HepG2 (cell line): ENCODE data around the gene PAQR5. TPM values are rescaled to one million over a fixed set of nuclear protein-coding genes. Genes with fewer than 3 reads are reported as not detected.
A peak's percentile ranks its signal among the peaks of the same experiment; 100 is the strongest.

Source experiments
- ARID5B ChIP-seq: IDR thresholded peaks from 2 replicates; pipeline ENCODE4 v1.4.0; 2020; ENCODE audit warnings: mild to moderate bottlenecking, missing genetic modification reagents
- CCAR2 ChIP-seq: fragments of 200-400 bp; formaldehyde crosslinking; optimal IDR thresholded peaks from 2 replicates; pipeline ENCODE3; 2018; ENCODE audit warnings: low read depth, mild to moderate bottlenecking, low read length, moderate library complexity
- CREB1 ChIP-seq, 2 experiments: fragments of 450-650 bp in 1 of 2; IDR thresholded peaks; 2 replicates each; pipeline ENCODE4 v1.6.1; 2016 to 2017; ENCODE audit warnings: control low read depth in 1 of 2, mild to moderate bottlenecking in 1 of 2, missing compliant biosample characterization in 1 of 2, missing genetic modification characterization in 1 of 2
- EEA1 ChIP-seq: sonication (generic); formaldehyde crosslinking; IDR thresholded peaks from 2 replicates; pipeline ENCODE4 v1.5.1; 2020; ENCODE audit warnings: mild to moderate bottlenecking, missing genetic modification reagents, borderline replicate concordance
- ELF3 ChIP-seq: IDR thresholded peaks from 2 replicates; pipeline ENCODE4 v1.6.1; 2016; ENCODE audit warnings: missing genetic modification reagents, missing compliant biosample characterization
- FOXK1 ChIP-seq: sonication (generic); formaldehyde crosslinking; IDR thresholded peaks from 2 replicates; pipeline ENCODE4 v1.4.0; 2020; ENCODE audit warnings: low read depth, missing genetic modification reagents, borderline replicate concordance
- KAT2B ChIP-seq: fragments of 150-350 bp; IDR thresholded peaks from 2 replicates; pipeline ENCODE4 v1.6.1; 2014; ENCODE audit warnings: low read depth, low read length, borderline replicate concordance
- MEIS1 ChIP-seq: sonication (generic); formaldehyde crosslinking; IDR thresholded peaks from 2 replicates; pipeline ENCODE4 v1.9.0; 2021; ENCODE audit warnings: mild to moderate bottlenecking, missing genetic modification reagents, moderate library complexity, borderline replicate concordance
- NR3C1 ChIP-seq: sonication (generic); formaldehyde crosslinking; IDR thresholded peaks from 2 replicates; pipeline ENCODE4 v1.4.0; 2020; ENCODE audit warnings: missing genetic modification reagents
- POLR2AphosphoS5 ChIP-seq: IDR thresholded peaks from 2 replicates; pipeline ENCODE4 v1.6.1; 2012; ENCODE audit warnings: low read depth, low read length
- SIX4 ChIP-seq: sonication (generic); formaldehyde crosslinking; IDR thresholded peaks from 2 replicates; pipeline ENCODE4 v1.4.0; 2020; ENCODE audit warnings: missing genetic modification reagents
- TEAD3 ChIP-seq: optimal IDR thresholded peaks from 2 replicates; pipeline ENCODE3; 2016; ENCODE audit warnings: borderline replicate concordance
- ZKSCAN8 ChIP-seq: IDR thresholded peaks from 2 replicates; pipeline ENCODE4 v1.6.1; 2016; ENCODE audit warnings: borderline replicate concordance, missing genetic modification reagents, missing compliant biosample characterization
- ZNF10 ChIP-seq: sonication (generic); formaldehyde crosslinking; IDR thresholded peaks from 2 replicates; pipeline ENCODE4 v1.4.0; 2020; ENCODE audit warnings: mild to moderate bottlenecking, low read depth, missing genetic modification reagents, borderline replicate concordance
- ZNF235 ChIP-seq: sonication (generic); formaldehyde crosslinking; IDR thresholded peaks from 2 replicates; pipeline ENCODE4 v1.8.1; 2023; ENCODE audit warnings: mild to moderate bottlenecking, missing genetic modification reagents, borderline replicate concordance
- ZNF619 ChIP-seq: sonication (generic); formaldehyde crosslinking; IDR thresholded peaks from 2 replicates; pipeline ENCODE4 v1.4.0; 2020; ENCODE audit warnings: mild to moderate bottlenecking, missing genetic modification reagents
- ZNF660 ChIP-seq: sonication (generic); formaldehyde crosslinking; IDR thresholded peaks from 2 replicates; pipeline ENCODE4 v1.5.1; 2020; ENCODE audit warnings: mild to moderate bottlenecking, low read depth, missing genetic modification reagents, borderline replicate concordance
- polyA plus RNA-seq, 8 experiments: library from polyadenylated mRNA; depleted of rRNA in 3 of 8; stranded (reverse) in 7 of 8; unstranded in 1 of 8; fragments of >200 nt; fragmentation: Illumina TruSeq in 4 of 8; extraction: Trizol in 4 of 8; gene quantifications; 2 replicates each; pipeline versions ENCODE4 v1.2.1 to v1.2.3, GENCODE V29; 2011 to 2016; ENCODE audit warnings: low read depth in 4 of 8, missing spikeins in 1 of 8, mixed read lengths in 1 of 8; ENCODE audit not compliant: insufficient read depth in 1 of 8
- total RNA-seq, 5 experiments: library from RNA; depleted of rRNA; stranded (reverse); fragments of >200 nt; fragmentation: Illumina TruSeq; extraction: Trizol; gene quantifications; 2 replicates each; pipeline ENCODE4 v1.2.3, GENCODE V29; 2016; ENCODE audit warnings: low read depth in 1 of 5
- TF ChIP-seq, protein P1 (sequence below), 2 experiments: sonication (generic) in 1 of 2; formaldehyde crosslinking in 1 of 2; IDR thresholded peaks; 2 replicates each; pipeline versions ENCODE4 v1.4.0 to v1.6.1; 2018 to 2020; ENCODE audit warnings: missing genetic modification reagents in 2 of 2, borderline replicate concordance in 1 of 2, low read depth in 1 of 2, mild to moderate bottlenecking in 1 of 2, missing biosample characterization in 1 of 2
- TF ChIP-seq, protein P2 (sequence below), 2 experiments: IDR thresholded peaks; 2 replicates each; pipeline ENCODE4 v1.6.1; 2011 to 2012; ENCODE audit warnings: low read length in 2 of 2, borderline replicate concordance in 1 of 2, low read depth in 1 of 2, mild to moderate bottlenecking in 1 of 2, moderate library complexity in 1 of 2

The PAQR5 gene
- total and polyA plus RNA-seq, 2 of the 13 experiments (the other 11 are each of a cell fraction or from before 2014, with no cell fraction given): 0.53 to 1.3 TPM

DNA sequence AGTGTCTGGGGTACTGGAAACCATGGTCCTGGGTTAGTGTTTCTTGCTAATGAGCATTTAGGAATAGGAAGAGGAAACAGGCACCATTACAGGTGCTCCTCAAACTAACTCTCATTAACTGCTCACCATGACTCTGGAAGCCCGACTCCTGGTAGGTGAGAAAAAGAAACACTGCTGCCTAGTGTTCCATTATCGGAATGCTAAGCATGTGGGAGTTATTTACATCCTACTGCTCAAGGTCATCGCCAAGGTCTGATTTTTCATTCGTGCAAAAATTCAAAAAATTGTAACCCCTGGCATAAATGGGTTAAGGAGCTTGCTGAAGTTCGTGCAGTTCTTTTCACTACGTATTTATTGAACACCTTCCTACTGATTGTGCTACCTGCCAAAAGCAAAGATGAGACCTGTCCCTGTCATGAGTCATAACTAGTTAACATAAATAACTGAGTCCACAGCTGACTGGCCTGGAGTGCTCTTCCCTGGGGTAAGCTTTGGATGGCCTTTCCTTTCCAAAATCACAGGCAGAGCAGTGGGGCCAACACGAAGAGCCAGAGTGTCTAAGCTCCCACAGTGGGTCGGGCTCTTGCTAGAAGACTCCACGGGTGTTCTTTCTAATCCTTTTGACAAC is 22.7 kb upstream of the PAQR5 start (continued):
- TF ChIP-seq, protein P1, sequence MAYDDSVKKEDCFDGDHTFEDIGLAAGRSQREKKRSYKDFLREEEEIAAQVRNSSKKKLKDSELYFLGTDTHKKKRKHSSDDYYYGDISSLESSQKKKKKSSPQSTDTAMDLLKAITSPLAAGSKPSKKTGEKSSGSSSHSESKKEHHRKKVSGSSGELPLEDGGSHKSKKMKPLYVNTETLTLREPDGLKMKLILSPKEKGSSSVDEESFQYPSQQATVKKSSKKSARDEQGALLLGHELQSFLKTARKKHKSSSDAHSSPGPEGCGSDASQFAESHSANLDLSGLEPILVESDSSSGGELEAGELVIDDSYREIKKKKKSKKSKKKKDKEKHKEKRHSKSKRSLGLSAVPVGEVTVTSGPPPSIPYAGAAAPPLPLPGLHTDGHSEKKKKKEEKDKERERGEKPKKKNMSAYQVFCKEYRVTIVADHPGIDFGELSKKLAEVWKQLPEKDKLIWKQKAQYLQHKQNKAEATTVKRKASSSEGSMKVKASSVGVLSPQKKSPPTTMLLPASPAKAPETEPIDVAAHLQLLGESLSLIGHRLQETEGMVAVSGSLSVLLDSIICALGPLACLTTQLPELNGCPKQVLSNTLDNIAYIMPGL (CRISPR knock-in tag; IDR thresholded peaks at IDR 0.05; ENCODE audit: borderline replicate concordance in 1 of 2, low read depth in 1 of 2): no peak
- TF ChIP-seq SIX4 (CRISPR knock-in tag) (no peak), CREB1 (IDR thresholded peaks at IDR 0.05) (no peak), CREB1 (CRISPR knock-in tag; IDR thresholded peaks at IDR 0.05) (no peak), FOXK1 (CRISPR knock-in tag) (0 out of 2 replicates have a peak, but pooled peaks have one; percentile 19), POLR2AphosphoS5 (no peak), CCAR2 (no peak), TEAD3 (peak; percentile 94), ZNF10 (CRISPR knock-in tag) (no peak), ELF3 (CRISPR knock-in tag) (no peak), EEA1 (no peak), ARID5B (CRISPR knock-in tag) (0 out of 2 replicates have a peak, but pooled peaks have one; percentile 59), ZNF619 (no peak), ZNF660 (CRISPR knock-in tag) (no peak), MEIS1 (CRISPR knock-in tag) (no peak), ZKSCAN8 (CRISPR knock-in tag) (no peak), NR3C1 (CRISPR knock-in tag) (no peak), ZNF235 (CRISPR knock-in tag) (no peak), KAT2B (no peak)
- TF ChIP-seq, protein P2, sequence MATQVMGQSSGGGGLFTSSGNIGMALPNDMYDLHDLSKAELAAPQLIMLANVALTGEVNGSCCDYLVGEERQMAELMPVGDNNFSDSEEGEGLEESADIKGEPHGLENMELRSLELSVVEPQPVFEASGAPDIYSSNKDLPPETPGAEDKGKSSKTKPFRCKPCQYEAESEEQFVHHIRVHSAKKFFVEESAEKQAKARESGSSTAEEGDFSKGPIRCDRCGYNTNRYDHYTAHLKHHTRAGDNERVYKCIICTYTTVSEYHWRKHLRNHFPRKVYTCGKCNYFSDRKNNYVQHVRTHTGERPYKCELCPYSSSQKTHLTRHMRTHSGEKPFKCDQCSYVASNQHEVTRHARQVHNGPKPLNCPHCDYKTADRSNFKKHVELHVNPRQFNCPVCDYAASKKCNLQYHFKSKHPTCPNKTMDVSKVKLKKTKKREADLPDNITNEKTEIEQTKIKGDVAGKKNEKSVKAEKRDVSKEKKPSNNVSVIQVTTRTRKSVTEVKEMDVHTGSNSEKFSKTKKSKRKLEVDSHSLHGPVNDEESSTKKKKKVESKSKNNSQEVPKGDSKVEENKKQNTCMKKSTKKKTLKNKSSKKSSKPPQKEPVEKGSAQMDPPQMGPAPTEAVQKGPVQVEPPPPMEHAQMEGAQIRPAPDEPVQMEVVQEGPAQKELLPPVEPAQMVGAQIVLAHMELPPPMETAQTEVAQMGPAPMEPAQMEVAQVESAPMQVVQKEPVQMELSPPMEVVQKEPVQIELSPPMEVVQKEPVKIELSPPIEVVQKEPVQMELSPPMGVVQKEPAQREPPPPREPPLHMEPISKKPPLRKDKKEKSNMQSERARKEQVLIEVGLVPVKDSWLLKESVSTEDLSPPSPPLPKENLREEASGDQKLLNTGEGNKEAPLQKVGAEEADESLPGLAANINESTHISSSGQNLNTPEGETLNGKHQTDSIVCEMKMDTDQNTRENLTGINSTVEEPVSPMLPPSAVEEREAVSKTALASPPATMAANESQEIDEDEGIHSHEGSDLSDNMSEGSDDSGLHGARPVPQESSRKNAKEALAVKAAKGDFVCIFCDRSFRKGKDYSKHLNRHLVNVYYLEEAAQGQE (IDR thresholded peaks at IDR 0.05; ENCODE audit: borderline replicate concordance in 1 of 2, low read depth in 1 of 2, low read length in 2 of 2): no peak
